Measurements from ENCODE around the gene MRGPRE.

Gene MRGPRE

GRCh38 chr11:3178349-3178748 is 53.9 kb downstream of the MRGPRE start:
- no peak for DNase-seq (ENCODE audit: low read depth)

- DNase-seq (ENCODE audit: low read depth): no peak
Measured at GRCh38 chr11:3177931-3178330, 54.3 kb downstream of the MRGPRE start.
